Measurements from ENCODE around the gene ADCY9.

Gene ADCY9

DNA sequence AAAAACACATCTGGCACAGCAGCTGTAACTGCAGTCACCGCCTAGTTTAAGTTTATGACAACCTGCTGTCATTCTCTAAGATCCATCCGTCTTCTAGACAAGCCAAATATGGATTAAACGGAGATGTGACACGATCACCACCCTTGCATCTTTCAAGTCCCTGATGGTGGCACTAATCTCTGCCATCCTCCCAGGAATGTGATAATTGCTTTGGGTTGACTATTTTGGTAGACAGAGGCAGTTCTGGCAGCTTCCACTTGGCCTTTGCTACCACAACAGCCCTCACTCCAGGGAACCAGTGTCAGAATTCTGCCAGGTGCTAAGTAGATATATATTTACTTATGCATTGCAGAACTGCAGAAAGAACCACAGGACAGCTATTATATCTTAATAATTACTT, 81.3 kb downstream of the ADCY9 start:
- no peak overlapping the region for H3K27ac ChIP-seq (replicated peaks)
- TF ChIP-seq, protein P1, sequence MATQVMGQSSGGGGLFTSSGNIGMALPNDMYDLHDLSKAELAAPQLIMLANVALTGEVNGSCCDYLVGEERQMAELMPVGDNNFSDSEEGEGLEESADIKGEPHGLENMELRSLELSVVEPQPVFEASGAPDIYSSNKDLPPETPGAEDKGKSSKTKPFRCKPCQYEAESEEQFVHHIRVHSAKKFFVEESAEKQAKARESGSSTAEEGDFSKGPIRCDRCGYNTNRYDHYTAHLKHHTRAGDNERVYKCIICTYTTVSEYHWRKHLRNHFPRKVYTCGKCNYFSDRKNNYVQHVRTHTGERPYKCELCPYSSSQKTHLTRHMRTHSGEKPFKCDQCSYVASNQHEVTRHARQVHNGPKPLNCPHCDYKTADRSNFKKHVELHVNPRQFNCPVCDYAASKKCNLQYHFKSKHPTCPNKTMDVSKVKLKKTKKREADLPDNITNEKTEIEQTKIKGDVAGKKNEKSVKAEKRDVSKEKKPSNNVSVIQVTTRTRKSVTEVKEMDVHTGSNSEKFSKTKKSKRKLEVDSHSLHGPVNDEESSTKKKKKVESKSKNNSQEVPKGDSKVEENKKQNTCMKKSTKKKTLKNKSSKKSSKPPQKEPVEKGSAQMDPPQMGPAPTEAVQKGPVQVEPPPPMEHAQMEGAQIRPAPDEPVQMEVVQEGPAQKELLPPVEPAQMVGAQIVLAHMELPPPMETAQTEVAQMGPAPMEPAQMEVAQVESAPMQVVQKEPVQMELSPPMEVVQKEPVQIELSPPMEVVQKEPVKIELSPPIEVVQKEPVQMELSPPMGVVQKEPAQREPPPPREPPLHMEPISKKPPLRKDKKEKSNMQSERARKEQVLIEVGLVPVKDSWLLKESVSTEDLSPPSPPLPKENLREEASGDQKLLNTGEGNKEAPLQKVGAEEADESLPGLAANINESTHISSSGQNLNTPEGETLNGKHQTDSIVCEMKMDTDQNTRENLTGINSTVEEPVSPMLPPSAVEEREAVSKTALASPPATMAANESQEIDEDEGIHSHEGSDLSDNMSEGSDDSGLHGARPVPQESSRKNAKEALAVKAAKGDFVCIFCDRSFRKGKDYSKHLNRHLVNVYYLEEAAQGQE (IDR thresholded peaks at IDR 0.05; ENCODE audit: insufficient replicate concordance, low read depth), result no peak
- TF ChIP-seq, protein P2, sequence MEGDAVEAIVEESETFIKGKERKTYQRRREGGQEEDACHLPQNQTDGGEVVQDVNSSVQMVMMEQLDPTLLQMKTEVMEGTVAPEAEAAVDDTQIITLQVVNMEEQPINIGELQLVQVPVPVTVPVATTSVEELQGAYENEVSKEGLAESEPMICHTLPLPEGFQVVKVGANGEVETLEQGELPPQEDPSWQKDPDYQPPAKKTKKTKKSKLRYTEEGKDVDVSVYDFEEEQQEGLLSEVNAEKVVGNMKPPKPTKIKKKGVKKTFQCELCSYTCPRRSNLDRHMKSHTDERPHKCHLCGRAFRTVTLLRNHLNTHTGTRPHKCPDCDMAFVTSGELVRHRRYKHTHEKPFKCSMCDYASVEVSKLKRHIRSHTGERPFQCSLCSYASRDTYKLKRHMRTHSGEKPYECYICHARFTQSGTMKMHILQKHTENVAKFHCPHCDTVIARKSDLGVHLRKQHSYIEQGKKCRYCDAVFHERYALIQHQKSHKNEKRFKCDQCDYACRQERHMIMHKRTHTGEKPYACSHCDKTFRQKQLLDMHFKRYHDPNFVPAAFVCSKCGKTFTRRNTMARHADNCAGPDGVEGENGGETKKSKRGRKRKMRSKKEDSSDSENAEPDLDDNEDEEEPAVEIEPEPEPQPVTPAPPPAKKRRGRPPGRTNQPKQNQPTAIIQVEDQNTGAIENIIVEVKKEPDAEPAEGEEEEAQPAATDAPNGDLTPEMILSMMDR (IDR thresholded peaks at IDR 0.05; ENCODE audit: insufficient read depth, low read length), result no peak
- TF ChIP-seq GABPA (IDR thresholded peaks at IDR 0.05; ENCODE audit: low read depth) (no peak), SPI1 (IDR thresholded peaks at IDR 0.05; ENCODE audit: borderline replicate concordance, low read depth) (no peak)
- DNase-seq (ENCODE audit: low read depth in 1 of 2, low spot score in 1 of 2), result no peak
- H3K4me3 ChIP-seq (replicated peaks; ENCODE audit: insufficient read depth, low read length), result no peak overlapping the region
- H3K27me3 ChIP-seq (ENCODE audit: insufficient read depth, poor library complexity, severe bottlenecking), result no peaks in the 10 kb centered on the region

DNA sequence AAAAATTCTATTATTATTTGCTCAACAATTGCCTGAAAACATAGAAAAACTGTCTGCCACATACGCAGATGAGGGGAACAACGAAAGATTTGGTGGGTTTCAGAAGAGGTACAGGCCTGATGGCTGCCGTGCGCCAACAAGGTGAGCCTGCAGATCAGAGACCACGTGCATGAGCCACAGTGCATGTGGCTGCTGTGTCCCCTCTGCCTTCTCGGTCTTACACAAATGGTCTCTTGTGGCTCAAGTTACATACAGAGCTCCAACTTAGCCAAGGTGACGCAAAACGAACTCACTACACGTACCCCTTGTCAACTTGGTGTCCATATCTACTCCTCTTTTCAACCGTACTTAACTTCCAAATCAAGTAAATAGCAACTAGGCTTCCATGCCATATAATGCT, 82.3 kb downstream of the ADCY9 start:
- Histone ChIP-seq H3K4me3 (replicated peaks; ENCODE audit: insufficient read depth, low read length) (no peak overlapping the region), H3K27me3 (ENCODE audit: insufficient read depth, poor library complexity, severe bottlenecking) (no peaks in the 10 kb centered on the region)
- TF ChIP-seq GABPA (IDR thresholded peaks at IDR 0.05; ENCODE audit: low read depth) (no peak), POLR2AphosphoS5 (IDR thresholded peaks at IDR 0.05; ENCODE audit: low read depth) (no peak), SPI1 (IDR thresholded peaks at IDR 0.05; ENCODE audit: borderline replicate concordance, low read depth) (no peak)
- TF ChIP-seq, protein P2 (IDR thresholded peaks at IDR 0.05; ENCODE audit: insufficient read depth, low read length), result no peak
- TF ChIP-seq, protein P1 (IDR thresholded peaks at IDR 0.05; ENCODE audit: insufficient replicate concordance, low read depth), result no peak

DNA sequence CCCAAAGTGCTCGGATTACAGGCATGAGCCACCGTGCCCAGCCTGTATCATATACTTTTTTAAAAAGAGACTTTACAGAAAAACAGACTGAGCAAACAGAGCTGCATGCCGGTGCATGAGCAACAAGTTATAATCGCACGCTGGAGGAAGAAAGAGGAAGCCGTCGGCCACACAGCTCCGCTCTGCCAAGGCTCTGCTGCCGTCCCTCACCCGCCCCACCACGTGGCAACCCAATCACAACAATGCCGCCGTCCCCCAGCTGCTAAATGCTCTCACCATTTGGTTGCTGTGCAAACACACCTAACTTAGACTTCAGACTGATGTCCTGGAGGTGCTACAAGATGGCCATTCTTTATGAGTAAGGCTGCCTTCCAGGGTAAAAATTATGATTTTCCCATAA, 83.5 kb downstream of the ADCY9 start:
- TF ChIP-seq, protein P2 (IDR thresholded peaks at IDR 0.05; ENCODE audit: insufficient read depth, low read length), result no peak
- TF ChIP-seq, protein P1 (IDR thresholded peaks at IDR 0.05; ENCODE audit: insufficient replicate concordance, low read depth), result no peak
- TF ChIP-seq POLR2AphosphoS5 (IDR thresholded peaks at IDR 0.05; ENCODE audit: low read depth) (peak; percentile 61), GABPA (IDR thresholded peaks at IDR 0.05; ENCODE audit: low read depth) (peak; percentile 50; the same call in 1 of the 2 replicates), SPI1 (IDR thresholded peaks at IDR 0.05; ENCODE audit: borderline replicate concordance, low read depth) (peak; percentile 90)
- Histone ChIP-seq H3K27me3 (ENCODE audit: insufficient read depth, poor library complexity, severe bottlenecking) (no peaks in the 10 kb centered on the region), H3K27ac (replicated peaks) (peak overlapping the region; percentile 46), H3K4me3 (replicated peaks; ENCODE audit: insufficient read depth, low read length) (no peak overlapping the region)
- peak in 1 of 2 experiments; percentile 90 for DNase-seq (ENCODE audit: low read depth in 1 of 2, low spot score in 1 of 2)

More for the DNA sequence above, 82.3 kb downstream of the ADCY9 start:
- DNase-seq (ENCODE audit: low read depth in 1 of 2, low spot score in 1 of 2), result no peak
- no peak overlapping the region for H3K27ac ChIP-seq (replicated peaks)
